SH-SY5Y (cell line): ENCODE measurements around the gene ASB7.

ENCODE experiments used
- GATA2 ChIP-seq: IDR thresholded peaks from 2 replicates; pipeline ENCODE4 v1.6.1; 2011; ENCODE audit warnings: mild to moderate bottlenecking, low read depth, low read length
- GATA3 ChIP-seq: IDR thresholded peaks from 2 replicates; pipeline ENCODE4 v1.6.1; 2011; ENCODE audit warnings: low read depth, mild to moderate bottlenecking, low read length, moderate library complexity

DNA sequence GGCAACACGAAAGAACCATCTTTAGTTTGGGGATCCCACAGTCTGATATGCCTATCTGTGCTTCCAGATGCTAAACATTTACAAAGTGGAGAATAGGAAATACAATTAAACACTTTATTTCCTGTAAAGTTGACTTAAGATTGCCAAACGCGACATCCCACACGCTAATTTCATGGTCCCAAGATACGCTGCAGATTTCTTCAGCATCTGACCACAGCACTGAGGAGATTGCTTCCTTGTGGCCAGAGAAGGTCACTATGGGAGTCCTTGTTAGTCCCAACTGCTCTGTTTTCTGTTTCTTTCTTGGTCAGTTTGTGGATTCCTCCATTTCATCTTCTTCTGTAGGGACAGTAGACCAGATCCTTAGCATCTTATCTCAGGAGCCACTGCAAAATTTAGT is 43.3 kb downstream of the ASB7 start:
- TF ChIP-seq GATA2 (no peak), GATA3 (no peak)
